Upper lobe of left lung (tissue), 6 donors: ENCODE measurements around the gene COA3. TPM values are rescaled to one million over a fixed set of nuclear protein-coding genes. Genes with fewer than 3 reads are reported as not detected.

ENCODE experiments used
- ATAC-seq, 2 donors: fragments of 200-7000 bp; cut with Tn5 transposase; one replicate each; pipeline ENCODE4 v1.9.1; 2022; ENCODE audit warnings: mild to moderate bottlenecking in 2 of 2, moderate library complexity in 2 of 2; ENCODE audit not compliant: low FRiP score in 2 of 2
- DNase-seq, 2 donors: peaks; one replicate each; pipeline ENCODE4 v3.0.0-alpha.2; 2019 to 2020
- H3K27ac ChIP-seq, 4 donors: fragments of 200-600 bp; sonication (generic); one replicate each; pipeline ENCODE4 v1.5.1; 2016 to 2019
- H3K27me3 ChIP-seq, 4 donors: fragments of 200-600 bp; sonication (generic); one replicate each; pipeline ENCODE4 v1.5.1; 2017 to 2019
- H3K36me3 ChIP-seq, 4 donors: fragments of 200-600 bp; sonication (generic); one replicate each; pipeline ENCODE4 v1.5.1; 2016 to 2019
- H3K4me1 ChIP-seq, 4 donors: fragments of 200-600 bp; sonication (generic); one replicate each; pipeline ENCODE4 v1.5.1; 2018 to 2019
- H3K4me3 ChIP-seq, 4 donors: fragments of 200-600 bp; sonication (generic); one replicate each; pipeline ENCODE4 v1.5.1; 2017 to 2019; ENCODE audit warnings: mild to moderate bottlenecking in 2 of 4, moderate library complexity in 1 of 4
- H3K9me3 ChIP-seq, 4 donors: fragments of 200-600 bp; sonication (generic); one replicate each; pipeline ENCODE4 v1.5.1; 2018 to 2019
- CTCF ChIP-seq, 6 experiments: fragments of 450-650 bp in 4 of 6; fragments of 200-600 bp in 2 of 6; sonication (generic) in 2 of 6; IDR thresholded peaks; one replicate each; pipeline ENCODE4 v1.5.1; 2016 to 2019; ENCODE audit warnings: antibody characterized with exemption in 6 of 6
- EP300 ChIP-seq, 4 donors: sonication (generic); formaldehyde crosslinking; IDR thresholded peaks; one replicate each; pipeline ENCODE4 v1.5.1; 2017; ENCODE audit warnings: antibody characterized with exemption in 4 of 4, control low read depth in 2 of 4
- POLR2A ChIP-seq, 4 donors: fragments of 450-650 bp; IDR thresholded peaks; one replicate each; pipeline ENCODE4 v1.5.1; 2016 to 2017; ENCODE audit warnings: antibody characterized with exemption in 4 of 4, mild to moderate bottlenecking in 2 of 4
- POLR2AphosphoS5 ChIP-seq, 2 donors: sonication (generic); formaldehyde crosslinking; IDR thresholded peaks; one replicate each; pipeline ENCODE4 v1.5.1; 2017; ENCODE audit warnings: antibody characterized with exemption in 2 of 2
- WGBS, 2 donors: methylation state at CpG; one replicate each; pipeline ENCODE4 v1.1.5; 2017 to 2018; 5-methylcytosine and 5-hydroxymethylcytosine counted together
- total RNA-seq, 6 donors: library from RNA; depleted of rRNA in 4 of 6; stranded (reverse); fragments of >200 nt in 4 of 6; gene quantifications; one replicate each; pipeline versions ENCODE4 v1.1.0 to v1.2.1, GENCODE V29; 2016 to 2021
- donor health status: DM: no; HTN: no; CAD: no; lungs with moderate emphysema.
- donor health status: DM: no; HTN: yes; CAD: no; lungs with severe emphysema.

COA3 gene
- total RNA-seq, 6 donors from 2014 or later, result 23.3 to 95.3 (median 67.4) TPM

- WGBS, 2 donors, result 68 to 75% methylated on average over 10 of the region's 10 CpGs
- ATAC-seq (no peak), DNase-seq (peak in 1 of 2 donors; percentile 33)
- Histone ChIP-seq H3K4me3 (peak overlapping the region in 3 of 4 donors; percentile 70 to 95 (median 85)), H3K36me3 (peaks cover 0 to 8% (median 0%) of the 10 kb centered on the region in 4 donors), H3K27me3 (no peaks in the 10 kb centered on the region), H3K27ac (peak overlapping the region in 3 of 4 donors; percentile 55 to 92 (median 88)), H3K9me3 (no peaks in the 10 kb centered on the region), H3K4me1 (peaks cover 18 to 24% (median 22%) of the 10 kb centered on the region in 4 donors)
- TF ChIP-seq POLR2AphosphoS5 (IDR thresholded peaks at IDR 0.05) (no peak), EP300 (IDR thresholded peaks at IDR 0.05) (no peak), CTCF (IDR thresholded peaks at IDR 0.05) (no peak), POLR2A (IDR thresholded peaks at IDR 0.05) (no peak)
These were observed 1.2 kb downstream of the COA3 start for GRCh38 chr17:42797067-42798007.

- TF ChIP-seq CTCF (IDR thresholded peaks at IDR 0.05), result no peak
- TF ChIP-seq POLR2AphosphoS5 (IDR thresholded peaks at IDR 0.05), result no peak
- TF ChIP-seq POLR2A (IDR thresholded peaks at IDR 0.05), result no peak
- TF ChIP-seq EP300 (IDR thresholded peaks at IDR 0.05), result no peak
- no peak overlapping the region for H3K27ac ChIP-seq
- DNase-seq (peak in 1 of 2 donors; percentile 61), ATAC-seq (no peak)
- no peak overlapping the region for H3K4me3 ChIP-seq
- H3K4me1 ChIP-seq, result peaks cover 18 to 24% (median 22%) of the 10 kb centered on the region in 4 donors
- 90 to 92% methylated on average over 14 to 18 of the region's 18 CpGs for WGBS, 2 donors
- H3K9me3 ChIP-seq, result no peaks in the 10 kb centered on the region
- H3K27me3 ChIP-seq, result no peaks in the 10 kb centered on the region
- H3K36me3 ChIP-seq, result peaks cover 0 to 8% (median 0%) of the 10 kb centered on the region in 4 donors
These were observed 2.3 kb downstream of the COA3 start for GRCh38 chr17:42796066-42796758.

GRCh38 chr17:42795465-42795864 lies 3.0 kb downstream of the COA3 start:
- Histone ChIP-seq H3K36me3 (peaks cover 0 to 8% (median 0%) of the 10 kb centered on the region in 4 donors), H3K9me3 (no peaks in the 10 kb centered on the region), H3K27me3 (no peaks in the 10 kb centered on the region), H3K27ac (no peak overlapping the region), H3K4me1 (peaks cover 18 to 24% (median 22%) of the 10 kb centered on the region in 4 donors), H3K4me3 (no peak overlapping the region)
- WGBS, 2 donors, result 83 to 88% methylated on average over 10 of the region's 10 CpGs
- ATAC-seq (no peak), DNase-seq (no peak)
- TF ChIP-seq CTCF (IDR thresholded peaks at IDR 0.05) (no peak), EP300 (IDR thresholded peaks at IDR 0.05) (no peak), POLR2A (IDR thresholded peaks at IDR 0.05) (no peak), POLR2AphosphoS5 (IDR thresholded peaks at IDR 0.05) (no peak)

- no peak overlapping the region for H3K4me3 ChIP-seq
- TF ChIP-seq POLR2AphosphoS5 (IDR thresholded peaks at IDR 0.05) (no peak), EP300 (IDR thresholded peaks at IDR 0.05) (no peak), CTCF (IDR thresholded peaks at IDR 0.05) (no peak), POLR2A (IDR thresholded peaks at IDR 0.05) (no peak)
- H3K36me3 ChIP-seq, result peaks cover 0 to 8% (median 0%) of the 10 kb centered on the region in 4 donors
- peaks cover 18 to 24% (median 22%) of the 10 kb centered on the region in 4 donors for H3K4me1 ChIP-seq
- WGBS, 2 donors, result 28 to 68% methylated on average over 4 of the region's 4 CpGs
- H3K9me3 ChIP-seq, result no peaks in the 10 kb centered on the region
- DNase-seq, result no peak
- H3K27me3 ChIP-seq, result no peaks in the 10 kb centered on the region
- H3K27ac ChIP-seq, result no peak overlapping the region
- ATAC-seq, result no peak
These were observed 3.4 kb downstream of the COA3 start for GRCh38 chr17:42795061-42795460.
